ENCODE measurements around the gene CCDC17. TPM values are rescaled to one million over a fixed set of nuclear protein-coding genes. Genes with fewer than 3 reads are reported as not detected.

The CCDC17 gene
- total RNA-seq, 2 donors from 2014 or later = 1.8 to 2.4 TPM

- Histone ChIP-seq H3K4me1 (no peaks in the 10 kb centered on the region), H3K27ac (no peak overlapping the region), H3K4me3 (no peak overlapping the region), H3K9me3 (no peaks in the 10 kb centered on the region), H3K9ac (ENCODE audit: low read depth in 2 of 2, low read length in 2 of 2) (no peak overlapping the region), H3K36me3 (peaks cover 24% of the 10 kb centered on the region), H3K27me3 (no peaks in the 10 kb centered on the region)
- intact Hi-C loops (cut with DNase I) = no loop called here
- no peak for TF ChIP-seq CTCF (IDR thresholded peaks at IDR 0.05)
- DNase-seq = no peak
Observed at GRCh38 chr1:45654540-45655280, 30.9 kb upstream of the CCDC17 start.

GRCh38 chr1:45647248-45648021, 23.6 kb upstream of the CCDC17 start:
- H3K27ac ChIP-seq = peak overlapping the region; percentile 39
- H3K4me1 ChIP-seq = no peaks in the 10 kb centered on the region
- peak; percentile 30 for DNase-seq
- H3K27me3 ChIP-seq = no peaks in the 10 kb centered on the region
- TF ChIP-seq CTCF (IDR thresholded peaks at IDR 0.05) = no peak
- no peaks in the 10 kb centered on the region for H3K9me3 ChIP-seq
- H3K36me3 ChIP-seq = no peaks in the 10 kb centered on the region
- H3K4me3 ChIP-seq = no peak overlapping the region
- intact Hi-C loops (cut with DNase I) = no loop called here
- H3K9ac ChIP-seq (ENCODE audit: low read depth in 2 of 2, low read length in 2 of 2) = peak overlapping the region in 1 of 2 donors; percentile 51

GRCh38 chr1:45644661-45645060, 20.8 kb upstream of the CCDC17 start:
- no peak for DNase-seq
- H3K27me3 ChIP-seq = no peaks in the 10 kb centered on the region
- H3K36me3 ChIP-seq = peaks cover 8% of the 10 kb centered on the region
- no peaks in the 10 kb centered on the region for H3K9me3 ChIP-seq
- H3K27ac ChIP-seq = peak overlapping the region; percentile 81
- intact Hi-C loops (cut with DNase I) = no loop called here
- peak overlapping the region in 1 of 2 donors; percentile 38 for H3K9ac ChIP-seq (ENCODE audit: low read depth in 2 of 2, low read length in 2 of 2)
- H3K4me1 ChIP-seq = no peaks in the 10 kb centered on the region
- no peak overlapping the region for H3K4me3 ChIP-seq
- TF ChIP-seq CTCF (IDR thresholded peaks at IDR 0.05) = no peak

GRCh38 chr1:45643978-45644377, 20.1 kb upstream of the CCDC17 start:
- H3K36me3 ChIP-seq = peaks cover 9% of the 10 kb centered on the region
- H3K27ac ChIP-seq = peak overlapping the region; percentile 81

GRCh38 chr1:45643321-45643720, 19.5 kb upstream of the CCDC17 start:
- no peak overlapping the region for H3K4me3 ChIP-seq
- intact Hi-C loops (cut with DNase I) = no loop called here
- H3K9me3 ChIP-seq = no peaks in the 10 kb centered on the region
- H3K27me3 ChIP-seq = no peaks in the 10 kb centered on the region
- H3K27ac ChIP-seq = peak overlapping the region; percentile 81
- DNase-seq = no peak
- TF ChIP-seq CTCF (IDR thresholded peaks at IDR 0.05) = no peak
- no peaks in the 10 kb centered on the region for H3K4me1 ChIP-seq
- peak overlapping the region in 1 of 2 donors; percentile 30 for H3K9ac ChIP-seq (ENCODE audit: low read depth in 2 of 2, low read length in 2 of 2)
- peaks cover 14% of the 10 kb centered on the region for H3K36me3 ChIP-seq

More at GRCh38 chr1:45643978-45644377, 20.1 kb upstream of the CCDC17 start:
- Histone ChIP-seq H3K27me3 (no peaks in the 10 kb centered on the region), H3K9me3 (no peaks in the 10 kb centered on the region), H3K4me1 (no peaks in the 10 kb centered on the region), H3K9ac (ENCODE audit: low read depth in 2 of 2, low read length in 2 of 2) (peak overlapping the region in 1 of 2 donors; percentile 38), H3K4me3 (no peak overlapping the region)
- TF ChIP-seq CTCF (IDR thresholded peaks at IDR 0.05) = peak; percentile 19
- intact Hi-C loops (cut with DNase I) = no loop called here
- peak; percentile 54 for DNase-seq
